HG03439 (cell line): ENCODE measurements around the gene RPRD2.

Experiments
- ATAC-seq: cut with Tn5 transposase; IDR thresholded peaks from one replicate; pipeline ENCODE4 v1.9.1; 2021; ENCODE audit warnings: mild to moderate bottlenecking, moderate library complexity; ENCODE audit not compliant: unreplicated experiment

RPRD2 gene

DNA sequence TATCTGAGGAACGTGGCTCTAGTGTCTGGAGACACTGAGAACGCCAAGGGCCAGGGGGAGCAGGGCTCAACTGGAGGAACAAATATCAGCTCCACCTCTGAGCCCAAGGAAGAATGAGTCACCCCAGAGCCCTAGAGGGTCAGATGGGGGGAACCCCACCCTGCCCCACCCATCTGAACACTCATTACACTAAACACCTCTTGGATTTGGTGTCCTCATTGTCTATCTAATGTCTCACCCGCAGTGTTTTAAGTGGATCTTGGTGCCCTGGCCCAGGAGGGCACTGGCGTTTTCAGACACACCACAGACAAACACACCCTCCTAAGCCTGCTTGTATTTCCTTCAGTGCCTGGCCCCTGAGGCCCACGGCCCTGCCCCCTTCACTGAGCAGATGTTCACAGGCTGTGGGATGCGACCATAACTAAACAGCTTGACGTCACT, 149.4 kb downstream of the RPRD2 start:
- ATAC-seq: no peak

DNA sequence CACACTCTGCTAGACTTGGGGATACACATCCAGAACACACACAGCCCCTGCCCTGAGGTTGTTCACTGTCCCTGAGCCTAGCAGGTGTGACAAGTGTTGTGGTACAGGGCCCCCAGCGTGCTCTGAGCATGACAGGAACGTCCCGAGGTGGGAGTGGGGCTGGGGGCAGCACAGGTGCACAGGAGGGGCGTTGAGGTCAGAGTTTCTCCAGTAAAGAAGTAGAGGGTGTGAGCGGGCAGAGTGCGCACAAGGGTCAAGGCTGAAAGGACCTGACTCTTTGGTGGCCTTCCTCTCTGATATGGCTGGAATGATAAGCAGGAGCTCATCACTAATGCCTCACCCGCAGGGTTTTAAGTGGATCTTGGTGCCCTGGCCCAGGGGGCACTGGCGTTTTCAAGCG, 150.3 kb downstream of the RPRD2 start:
- ATAC-seq: no peak

DNA sequence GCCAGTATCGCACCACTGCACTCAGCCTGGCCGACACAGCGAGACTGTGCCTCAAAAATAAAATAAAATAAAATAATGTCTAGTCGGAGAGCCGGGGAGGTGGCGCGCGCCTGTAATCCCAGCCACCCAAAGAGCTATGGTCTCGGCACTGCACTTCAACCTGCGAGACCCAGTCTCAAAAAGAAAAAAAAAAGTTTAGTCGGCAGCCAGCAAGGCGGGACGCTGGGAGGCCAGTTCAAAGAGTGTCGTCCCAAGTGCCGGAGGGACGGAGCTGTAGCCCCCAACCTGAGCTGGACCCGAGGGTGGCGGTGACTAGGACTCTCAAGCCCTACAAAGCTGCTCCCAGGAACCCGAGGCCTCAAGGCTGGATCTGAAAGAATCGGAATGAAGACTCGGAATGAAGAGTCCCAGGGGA, 151.0 kb downstream of the RPRD2 start:
- ATAC-seq: peak; percentile 8

- peak; percentile 96 for ATAC-seq
Measured at GRCh38 chr1:150515328-150516049, 151.5 kb downstream of the RPRD2 start, which contains the start of gene FALEC. Gene FALEC (plus strand): TSS chr1:150515752.

DNA sequence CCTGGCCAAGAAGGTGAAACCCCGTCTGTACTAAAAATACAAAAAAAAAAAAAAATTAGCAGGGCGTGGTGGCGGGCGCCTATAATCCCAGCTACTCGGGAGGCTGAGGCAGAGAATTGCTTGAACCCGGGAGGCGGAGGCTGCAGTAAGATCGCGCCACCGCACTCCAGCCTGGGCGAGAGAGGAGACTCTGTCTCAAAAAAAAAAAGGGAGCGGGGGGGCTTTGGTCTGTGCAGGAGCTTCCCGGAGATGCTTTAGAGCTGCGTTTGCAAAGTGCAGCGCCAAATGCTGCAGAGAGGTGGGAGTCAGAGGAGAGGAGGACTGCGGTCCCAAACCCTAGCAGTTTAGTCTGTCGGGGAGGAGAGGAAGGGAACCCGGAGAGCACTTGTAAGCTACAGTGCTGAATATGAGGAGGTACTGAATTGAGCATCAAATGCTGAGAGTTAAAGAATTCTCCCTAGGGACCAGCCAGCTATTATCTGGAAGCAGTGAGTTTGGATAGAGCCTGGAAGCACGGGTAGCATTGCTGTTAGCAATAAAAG, 152.2 kb downstream of the RPRD2 start:
- no peak for ATAC-seq

GRCh38 chr1:150516616-150517015, 152.7 kb downstream of the RPRD2 start:
- no peak for ATAC-seq

- no peak for ATAC-seq
Measured at GRCh38 chr1:150521196-150521968, 157.4 kb downstream of the RPRD2 start.

GRCh38 chr1:150525348-150525747, 161.4 kb downstream of the RPRD2 start:
- ATAC-seq: no peak
